Measurements from ENCODE around the gene EML3.

DNA sequence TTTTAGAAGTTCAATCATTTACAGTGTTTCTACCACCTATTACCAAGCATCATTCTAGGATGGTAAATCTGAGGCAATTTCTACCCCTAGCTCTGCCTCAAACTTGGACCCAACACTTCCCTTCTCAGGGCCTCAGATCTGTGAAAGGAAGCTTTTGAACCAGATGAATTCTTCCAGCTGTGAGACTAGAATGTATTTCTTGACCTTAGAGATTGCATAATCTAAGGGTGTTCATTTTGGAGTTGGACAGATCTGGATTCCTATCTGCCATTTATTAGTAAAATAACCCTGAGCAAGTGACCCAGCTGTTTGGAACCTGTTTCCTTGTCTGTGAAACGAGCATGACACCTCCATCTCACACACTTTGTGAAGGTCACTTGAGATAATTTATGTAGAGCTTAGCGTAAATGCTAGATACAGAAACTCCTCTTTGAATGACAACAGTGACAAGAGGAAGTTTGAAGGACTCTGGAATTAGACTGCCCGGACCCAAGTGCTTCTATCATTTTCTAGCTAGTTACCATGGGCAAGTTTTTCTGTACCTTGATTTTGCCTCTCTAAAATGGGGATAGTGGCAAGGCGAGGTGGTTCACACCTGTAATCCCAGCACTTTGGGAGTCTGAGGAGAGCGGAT lies 44.3 kb upstream of the EML3 start:
- TF ChIP-seq PPARA (CRISPR knock-in tag; IDR thresholded peaks at IDR 0.05; ENCODE audit: borderline replicate concordance) (no peak), ZNF8 (CRISPR knock-in tag; IDR thresholded peaks at IDR 0.05) (no peak), ZFP3 (CRISPR knock-in tag; IDR thresholded peaks at IDR 0.05) (no peak), ISL1 (CRISPR knock-in tag; IDR thresholded peaks at IDR 0.05) (no peak), PATZ1 (CRISPR knock-in tag; IDR thresholded peaks at IDR 0.05; ENCODE audit: borderline replicate concordance) (no peak), ZFP30 (CRISPR knock-in tag; IDR thresholded peaks at IDR 0.05) (no peak), TCF4 (CRISPR knock-in tag; IDR thresholded peaks at IDR 0.05; ENCODE audit: borderline replicate concordance) (no peak), CSDC2 (CRISPR knock-in tag; IDR thresholded peaks at IDR 0.05) (no peak)

All from SK-N-SH treated with all-trans-retinoic acid at 6 μM for 48 hours (cell line).